ENCODE data around the gene IFNLR1. TPM values are rescaled to one million over a fixed set of nuclear protein-coding genes. Genes with fewer than 3 reads are reported as not detected.

The IFNLR1 gene
- polyA plus RNA-seq, 1 donor (not counting 4 experiments of a cell fraction or from before 2014, with no cell fraction given): 3.4 TPM

GRCh38 chr1:24142546-24143534 lies 44.2 kb downstream of the IFNLR1 start, which contains the start of gene IL22RA1:
TSS of gene IL22RA1 (minus strand) at chr1:24143140. CDS start at chr1:24143082, 58 bp downstream.
- Histone ChIP-seq H3K9ac (ENCODE audit: control insufficient read depth, extremely low read depth, insufficient read depth, low read length) (peak within 1 kb of the TSS; percentile 68), H3K9me3 (ENCODE audit: control insufficient read depth, low read depth, low read length) (no peaks in the 10 kb centered on the region), H3K4me1 (ENCODE audit: control insufficient read depth, extremely low read depth, insufficient read depth, low read length) (peaks cover 18% of the 10 kb centered on the region), H3K4me3 (ENCODE audit: control insufficient read depth in 2 of 3, extremely low read depth in 1 of 3, insufficient read depth in 2 of 3, low read depth in 1 of 3, low read length in 3 of 3) (peak within 1 kb of the TSS; percentile 47 to 68 (median 57)), H3K79me2 (ENCODE audit: control insufficient read depth, insufficient read depth, low read length) (no peaks in the 10 kb centered on the region), H3K36me3 (ENCODE audit: control insufficient read depth in 2 of 2, extremely low read depth in 1 of 2, insufficient read depth in 2 of 2, low read length in 2 of 2) (no peaks in the 10 kb centered on the region), H2AFZ (ENCODE audit: control insufficient read depth, low read length) (peak within 1 kb of the TSS; percentile 92), H3K27ac (ENCODE audit: control insufficient read depth, insufficient read depth, low read length) (peak within 1 kb of the TSS; percentile 38), H3K27me3 (ENCODE audit: control insufficient read depth, extremely low read depth, insufficient read depth, low read length) (no peaks in the 10 kb centered on the region), H3K9me1 (ENCODE audit: control insufficient read depth, extremely low read depth, insufficient read depth, low read length) (no peaks in the 10 kb centered on the region), H3K4me2 (ENCODE audit: control insufficient read depth, extremely low read depth, insufficient read depth, low read depth, low read length) (peak within 1 kb of the TSS; percentile 94), H4K20me1 (ENCODE audit: control insufficient read depth, extremely low read depth, insufficient read depth, low read length) (no peaks in the 10 kb centered on the region)
- DNase-seq (ENCODE audit: low read depth, low spot score) (no peak), FAIRE-seq (peak; percentile 87)
- TF ChIP-seq CTCF (optimal IDR thresholded peaks at IDR 0.05 in 1 of 3, IDR thresholded peaks at IDR 0.05 in 1 of 3, conservative IDR thresholded peaks at IDR 0.05 in 1 of 3; ENCODE audit: extremely low read depth in 1 of 3, insufficient read depth in 2 of 3, low read length in 3 of 3) (peak in 2 of 3 experiments; percentile 13 to 30), EZH2 (IDR thresholded peaks at IDR 0.05; ENCODE audit: low read length) (no peak)
- dilution Hi-C loops (cut with MboI; ENCODE audit: extremely low pct_ligation_motif_present, low sequenced_read_pairs): no loop called here

- no peaks in the 10 kb centered on the region for H4K20me1 ChIP-seq (ENCODE audit: control insufficient read depth, extremely low read depth, insufficient read depth, low read length)
- no peak overlapping the region for H3K4me2 ChIP-seq (ENCODE audit: control insufficient read depth, extremely low read depth, insufficient read depth, low read depth, low read length)
- DNase-seq (ENCODE audit: low read depth, low spot score) (no peak), FAIRE-seq (no peak)
- no peaks in the 10 kb centered on the region for H3K79me2 ChIP-seq (ENCODE audit: control insufficient read depth, insufficient read depth, low read length)
- no peaks in the 10 kb centered on the region for H3K27me3 ChIP-seq (ENCODE audit: control insufficient read depth, extremely low read depth, insufficient read depth, low read length)
- no peak overlapping the region for H2AFZ ChIP-seq (ENCODE audit: control insufficient read depth, low read length)
- dilution Hi-C loops (cut with MboI; ENCODE audit: extremely low pct_ligation_motif_present, low sequenced_read_pairs): no loop called here
- no peaks in the 10 kb centered on the region for H3K36me3 ChIP-seq (ENCODE audit: control insufficient read depth in 2 of 2, extremely low read depth in 1 of 2, insufficient read depth in 2 of 2, low read length in 2 of 2)
- peaks cover 18% of the 10 kb centered on the region for H3K4me1 ChIP-seq (ENCODE audit: control insufficient read depth, extremely low read depth, insufficient read depth, low read length)
- no peak overlapping the region for H3K9ac ChIP-seq (ENCODE audit: control insufficient read depth, extremely low read depth, insufficient read depth, low read length)
- H3K9me1 ChIP-seq (ENCODE audit: control insufficient read depth, extremely low read depth, insufficient read depth, low read length): no peaks in the 10 kb centered on the region
- no peaks in the 10 kb centered on the region for H3K9me3 ChIP-seq (ENCODE audit: control insufficient read depth, low read depth, low read length)
- TF ChIP-seq CTCF (optimal IDR thresholded peaks at IDR 0.05 in 1 of 3, IDR thresholded peaks at IDR 0.05 in 1 of 3, conservative IDR thresholded peaks at IDR 0.05 in 1 of 3; ENCODE audit: extremely low read depth in 1 of 3, insufficient read depth in 2 of 3, low read length in 3 of 3) (no peak), EZH2 (IDR thresholded peaks at IDR 0.05; ENCODE audit: low read length) (no peak)
- no peak overlapping the region for H3K4me3 ChIP-seq (ENCODE audit: control insufficient read depth in 2 of 3, extremely low read depth in 1 of 3, insufficient read depth in 2 of 3, low read depth in 1 of 3, low read length in 3 of 3)
- H3K27ac ChIP-seq (ENCODE audit: control insufficient read depth, insufficient read depth, low read length): no peak overlapping the region
Observed at GRCh38 chr1:24141311-24141997, 45.6 kb downstream of the IFNLR1 start.
